Measurements from ENCODE around the gene EYS. TPM values are rescaled to one million over a fixed set of nuclear protein-coding genes. Genes with fewer than 3 reads are reported as not detected.

The EYS gene
- polyA plus RNA-seq, 2 of the 4 experiments (the other 2 are of a cell fraction), result 0.03 to 0.06 TPM

- Histone ChIP-seq H3K4me1 (no peaks in the 10 kb centered on the region), H3K27ac (no peak overlapping the region), H3K9me3 (no peaks in the 10 kb centered on the region), H3K4me3 (no peak overlapping the region), H3K4me2 (no peak overlapping the region)
- no CpG with 5 or more reads among the region's 6 CpGs for WGBS (ENCODE audit: missing lambda C conversion rate)
- TF ChIP-seq USF2 (IDR thresholded peaks at IDR 0.05) (no peak), CEBPB (IDR thresholded peaks at IDR 0.05) (no peak), POLR2A (IDR thresholded peaks at IDR 0.05; ENCODE audit: low read length) (no peak), EHF (CRISPR knock-in tag; IDR thresholded peaks at IDR 0.05) (no peak), ZNF302 (CRISPR knock-in tag; IDR thresholded peaks at IDR 0.05) (no peak), SMC3 (IDR thresholded peaks at IDR 0.05) (no peak), NR3C1 (IDR thresholded peaks at IDR 0.05) (no peak), HMGXB4 (CRISPR knock-in tag; IDR thresholded peaks at IDR 0.05; ENCODE audit: borderline replicate concordance) (no peak), ZSCAN20 (CRISPR knock-in tag; IDR thresholded peaks at IDR 0.05) (no peak), KDM5A (IDR thresholded peaks at IDR 0.05) (no peak), CBX2 (IDR thresholded peaks at IDR 0.05; ENCODE audit: borderline replicate concordance, low read depth) (no peak), ZC3H11A (IDR thresholded peaks at IDR 0.05) (no peak), SREBF2 (IDR thresholded peaks at IDR 0.05) (no peak), HES2 (IDR thresholded peaks at IDR 0.05) (no peak), BHLHE40 (IDR thresholded peaks at IDR 0.05; ENCODE audit: low read depth, low read length) (no peak), FOSB (CRISPR knock-in tag; IDR thresholded peaks at IDR 0.05) (no peak), MYC (IDR thresholded peaks at IDR 0.05; ENCODE audit: borderline replicate concordance, low read length) (no peak), CTCF (IDR thresholded peaks at IDR 0.05) (no peak), BCL3 (IDR thresholded peaks at IDR 0.05) (no peak), GATA3 (IDR thresholded peaks at IDR 0.05; ENCODE audit: borderline replicate concordance) (no peak)
- ChIA-PET CTCF (no interaction called here), POLR2A (no interaction called here)
- FAIRE-seq (no peak), ATAC-seq (no peak), DNase-seq (ENCODE audit: low read depth in 1 of 2, low spot score in 1 of 2) (no peak)
These were observed 845.9 kb downstream of the EYS start for GRCh38 chr6:64861039-64861651.

- WGBS (ENCODE audit: missing lambda C conversion rate), result no CpG with 5 or more reads among the region's 2 CpGs
- no peak for ATAC-seq
- H3K4me3 ChIP-seq, result no peak overlapping the region
- no peak overlapping the region for H3K4me2 ChIP-seq
- TF ChIP-seq NFE2L2 (conservative IDR thresholded peaks at IDR 0.05; ENCODE audit: low read length), result no peak
- TF ChIP-seq ZNF302 (CRISPR knock-in tag; IDR thresholded peaks at IDR 0.05), result no peak
- TF ChIP-seq JUNB (IDR thresholded peaks at IDR 0.05), result no peak
- TF ChIP-seq BCL3 (IDR thresholded peaks at IDR 0.05), result no peak
- no peak for TF ChIP-seq CTCF (IDR thresholded peaks at IDR 0.05)
- no peak for TF ChIP-seq ESRRA (IDR thresholded peaks at IDR 0.05; ENCODE audit: borderline replicate concordance, low read length)
- TF ChIP-seq EHF (CRISPR knock-in tag; IDR thresholded peaks at IDR 0.05), result no peak
- H3K9me3 ChIP-seq, result no peaks in the 10 kb centered on the region
- CTCF ChIA-PET, result no interaction called here
- no peak for DNase-seq (ENCODE audit: low read depth in 1 of 2, low spot score in 1 of 2)
- no peaks in the 10 kb centered on the region for H3K4me1 ChIP-seq
- H3K27ac ChIP-seq, result no peak overlapping the region
- POLR2A ChIA-PET, result no interaction called here
- no peak for FAIRE-seq
These were observed 846.8 kb downstream of the EYS start for GRCh38 chr6:64860203-64860602.

Measured in A549 (cell line).